ENCODE measurements around the gene ABCB10.

- TF ChIP-seq CTCF (IDR thresholded peaks at IDR 0.05), result no peak
- no peak for TF ChIP-seq EP300 (IDR thresholded peaks at IDR 0.05)
- TF ChIP-seq POLR2AphosphoS5 (IDR thresholded peaks at IDR 0.05), result no peak
- no peak for TF ChIP-seq POLR2A (IDR thresholded peaks at IDR 0.05)
These were observed 11.0 kb downstream of the ABCB10 start for GRCh38 chr1:229547542-229547941.
